C1 segment of cervical spinal cord (tissue), 14 donors: ENCODE results near the gene TTC24.

ENCODE experiments used
- DNase-seq, 14 donors: peaks; one replicate each; lab custom pipeline; 2025; lab: John Stamatoyannopoulos, UW

Gene TTC24

GRCh38 chr1:156579472-156579871, at the start of gene TTC24:
TTC24 (plus strand) TSS chr1:156579723; CDS start chr1:156581365, 1,642 bp downstream.
- DNase-seq, result no peak

GRCh38 chr1:156530006-156530405, 49.5 kb upstream of the TTC24 start:
- DNase-seq, result no peak

GRCh38 chr1:156532374-156532773, 47.1 kb upstream of the TTC24 start:
- DNase-seq, result no peak

DNA sequence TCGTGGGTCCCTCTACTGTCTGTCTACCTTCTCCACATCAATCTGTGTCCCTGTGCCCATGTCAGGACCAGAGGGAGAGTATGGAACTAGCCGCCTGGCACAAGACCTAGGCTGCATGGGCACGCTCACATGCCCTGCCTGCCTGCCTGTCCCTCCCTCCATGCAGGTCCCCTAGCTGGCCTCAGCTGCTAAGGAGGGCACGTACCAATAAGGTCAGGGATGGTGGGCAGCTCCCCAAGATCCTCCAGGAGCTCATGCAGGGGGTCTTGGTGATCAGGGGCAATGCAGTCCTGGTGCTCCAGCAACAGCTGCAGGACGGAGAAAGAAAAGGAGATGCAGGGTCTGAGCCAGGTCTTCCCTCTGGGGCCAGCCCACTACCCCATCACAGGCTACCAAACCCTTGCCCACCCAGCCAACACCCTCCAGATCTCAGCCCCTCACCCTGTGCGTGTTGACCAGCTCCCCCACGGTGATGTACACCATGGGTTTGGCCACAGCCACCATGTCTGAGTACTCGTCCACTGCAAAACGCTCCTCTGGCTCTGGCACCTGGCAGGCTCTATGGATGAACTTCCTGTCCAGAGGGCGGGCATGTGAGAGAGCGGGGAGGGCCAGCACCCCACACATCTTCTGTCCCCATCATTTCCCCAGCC, 45.8 kb upstream of the TTC24 start:
- no peak for DNase-seq

DNA sequence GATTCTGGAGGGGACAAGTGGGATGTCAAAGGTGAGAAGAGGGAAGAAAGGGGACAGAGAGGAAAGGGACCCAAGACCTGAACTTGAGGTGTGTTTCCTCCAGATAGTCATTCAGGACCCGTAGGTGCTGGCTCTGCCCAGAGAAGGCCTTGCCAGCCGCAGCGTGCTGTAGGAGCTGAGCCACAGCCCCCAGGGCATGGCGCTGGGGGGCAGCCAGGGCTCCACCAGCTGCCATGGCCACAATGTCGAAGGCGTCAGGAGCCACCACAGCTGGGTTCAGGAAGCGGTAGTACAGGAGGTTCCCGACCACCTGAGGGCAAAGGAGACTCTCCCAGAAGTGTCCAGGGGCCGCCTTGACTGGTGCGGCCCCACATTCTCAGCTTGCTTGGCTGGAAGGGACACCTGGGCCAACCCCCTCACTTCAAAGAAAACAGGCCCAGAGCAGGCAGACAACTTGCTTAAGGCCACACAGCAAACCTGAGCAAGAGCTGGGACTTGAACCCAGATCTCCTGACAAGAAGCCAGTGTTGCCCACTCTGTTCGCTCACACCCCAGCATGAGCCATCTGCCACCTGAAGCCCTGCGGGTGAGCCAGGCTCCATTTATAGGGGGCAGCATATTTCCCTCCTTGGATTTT, 45.0 kb upstream of the TTC24 start:
- DNase-seq, result no peak

DNA sequence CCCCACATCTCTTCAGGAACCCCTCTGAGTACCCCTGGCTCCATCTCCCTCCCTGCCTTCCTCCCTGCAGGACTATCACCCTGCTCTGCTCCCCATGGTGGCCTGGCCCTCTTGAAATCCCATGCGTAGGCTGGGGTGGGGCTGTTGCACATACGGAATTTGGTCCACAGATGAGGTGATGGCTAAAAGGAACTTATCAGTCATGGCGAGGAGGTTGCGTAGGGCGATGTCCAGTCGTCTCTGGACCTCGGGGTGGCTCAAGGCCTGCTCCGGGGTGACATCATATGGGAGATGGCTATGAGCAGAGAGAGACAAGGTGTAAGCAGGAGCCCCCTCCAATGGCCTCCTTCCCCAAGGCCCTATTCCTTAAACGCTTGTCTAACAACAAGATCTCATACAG, 42.5 kb upstream of the TTC24 start:
- no peak for DNase-seq

DNA sequence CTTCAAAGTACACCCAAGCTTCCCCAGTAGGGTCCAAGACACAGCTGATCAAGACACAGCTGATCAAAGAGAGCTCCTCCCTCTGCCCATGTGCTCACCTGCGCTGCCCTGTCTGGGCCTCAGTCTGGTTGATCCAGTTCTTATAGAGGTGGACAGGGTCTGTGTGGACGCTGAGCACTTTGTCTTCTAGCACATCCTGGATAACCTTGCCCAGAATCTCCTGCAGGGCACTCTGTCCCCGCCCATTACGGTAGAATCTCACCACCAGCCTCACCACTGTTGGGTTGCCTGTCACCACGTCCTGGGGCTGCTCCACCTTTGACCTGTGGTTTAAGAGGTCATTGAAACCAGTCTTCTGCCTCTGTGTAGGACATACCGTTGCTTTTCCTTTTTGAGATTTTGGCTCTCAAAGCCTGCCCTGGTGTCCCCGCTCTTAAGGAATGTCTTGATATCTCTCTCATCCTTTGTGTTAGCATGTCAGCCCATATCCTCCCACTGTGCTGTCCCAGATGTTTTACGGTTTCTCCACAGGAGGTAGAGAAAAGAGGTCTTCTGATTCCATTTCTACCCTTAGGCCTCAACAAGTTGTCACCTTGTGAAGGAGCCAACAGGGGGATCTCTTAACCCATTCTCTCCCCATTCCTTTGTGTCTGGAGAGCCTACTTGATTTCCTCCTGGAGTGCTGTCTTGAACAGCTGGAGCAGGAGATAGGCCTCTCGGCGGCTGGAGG, 40.6 kb upstream of the TTC24 start:
- no peak for DNase-seq

GRCh38 chr1:156539818-156540355, 39.6 kb upstream of the TTC24 start:
- no peak for DNase-seq

- DNase-seq, result no peak
Observed at GRCh38 chr1:156540955-156541354, 38.6 kb upstream of the TTC24 start.

DNA sequence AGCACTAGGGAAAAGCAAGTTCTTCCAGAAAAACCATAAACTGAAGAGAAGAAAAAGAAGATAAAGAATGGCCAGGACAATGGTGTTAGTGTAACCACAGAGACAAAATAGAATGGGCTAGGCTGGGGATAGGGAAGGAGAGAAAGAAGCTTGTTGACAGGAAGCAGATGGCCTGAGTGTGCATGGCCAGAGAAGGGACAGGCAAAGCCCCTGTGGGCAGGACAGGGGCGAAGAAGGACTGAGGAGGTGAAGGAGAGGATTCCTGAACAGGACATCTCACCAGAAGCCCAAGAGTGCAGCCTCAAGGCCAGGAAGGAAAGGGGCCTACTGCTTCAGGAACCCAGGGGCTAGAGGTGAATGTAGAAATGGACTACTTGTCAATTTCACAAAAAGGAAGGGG, 36.5 kb upstream of the TTC24 start:
- no peak for DNase-seq

- DNase-seq, result no peak
Observed at GRCh38 chr1:156544592-156545102, 34.9 kb upstream of the TTC24 start.

GRCh38 chr1:156546267-156546666, 33.3 kb upstream of the TTC24 start:
- DNase-seq, result no peak

- no peak for DNase-seq
Observed at GRCh38 chr1:156547434-156547833, 32.1 kb upstream of the TTC24 start.

- DNase-seq, result no peak
Observed at GRCh38 chr1:156547982-156548381, 31.5 kb upstream of the TTC24 start.

GRCh38 chr1:156549390-156549789, 30.1 kb upstream of the TTC24 start:
- DNase-seq, result no peak

- DNase-seq, result no peak
Observed at GRCh38 chr1:156549831-156550230, 29.7 kb upstream of the TTC24 start.

DNA sequence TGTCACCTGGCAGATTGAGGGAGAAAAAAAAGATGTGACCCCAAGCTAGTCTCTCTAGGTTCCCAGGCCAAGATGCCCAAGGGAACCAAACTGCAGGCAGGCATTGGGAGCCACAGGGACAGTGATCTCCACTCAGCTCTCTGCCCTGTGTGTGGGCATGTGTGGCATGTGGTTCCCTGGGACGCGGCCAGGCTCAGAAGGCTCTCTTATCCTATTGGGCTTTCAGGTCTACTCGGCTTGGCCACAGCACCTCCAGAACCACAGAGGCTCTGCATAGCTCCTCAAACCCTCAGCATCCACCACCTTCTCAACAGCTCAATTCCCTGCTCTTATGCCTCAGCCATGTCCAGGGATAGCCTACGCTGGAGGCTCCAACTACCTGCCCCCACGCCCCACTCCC, 29.2 kb upstream of the TTC24 start:
- DNase-seq, result peak in 1 of 14 donors; percentile 27

DNA sequence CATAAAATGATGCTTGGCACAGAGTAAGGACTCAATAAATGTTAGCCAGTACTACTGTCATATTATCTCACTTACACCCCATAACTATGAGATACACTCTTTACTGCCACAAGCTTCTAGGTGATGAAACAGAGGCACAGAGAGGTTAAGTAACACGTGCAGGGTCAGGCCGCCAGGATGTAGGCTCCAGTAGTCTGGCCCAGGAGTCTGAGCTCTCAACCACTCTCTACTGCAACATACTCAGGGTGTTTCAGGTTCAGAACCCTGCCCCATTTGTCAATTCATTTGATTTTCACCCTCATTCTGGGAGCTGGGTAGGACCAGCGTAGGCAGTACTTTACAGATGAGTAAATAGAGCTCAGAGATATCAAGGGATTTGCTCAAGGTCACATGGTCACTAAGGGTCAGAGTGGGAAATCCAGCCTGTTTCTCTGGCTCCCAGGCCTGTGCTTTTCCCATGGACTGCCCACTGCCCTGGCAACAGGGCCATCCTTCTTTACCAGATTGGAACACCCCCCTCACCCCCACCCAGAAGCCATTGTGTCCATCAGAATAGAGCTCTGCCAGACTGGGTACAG, 28.4 kb upstream of the TTC24 start:
- no peak for DNase-seq

GRCh38 chr1:156551869-156552268, 27.7 kb upstream of the TTC24 start:
- no peak for DNase-seq

GRCh38 chr1:156552518-156552917, 27.0 kb upstream of the TTC24 start:
- DNase-seq, result no peak

DNA sequence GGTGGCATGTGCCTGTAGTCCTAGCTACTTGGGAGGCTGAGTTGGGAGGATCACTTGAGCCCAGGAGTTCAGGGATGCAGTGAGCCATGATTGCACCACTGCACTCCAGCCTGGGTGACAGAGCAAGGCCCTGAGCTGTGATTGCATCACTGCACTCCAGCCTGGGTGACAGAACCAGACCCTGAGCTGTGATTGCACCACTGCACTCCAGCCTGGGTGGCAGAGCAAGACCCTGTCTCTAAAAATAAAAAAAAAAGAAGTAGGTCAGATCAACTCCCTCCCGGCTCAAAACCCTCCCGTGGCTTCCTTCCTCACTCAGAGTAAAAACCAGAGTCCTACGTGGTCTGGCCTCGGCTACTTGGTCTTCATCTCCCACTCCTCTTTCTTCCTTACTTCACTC, 26.6 kb upstream of the TTC24 start:
- DNase-seq, result peak in 7 of 14 donors; percentile 6 to 34 (median 21)
